HepG2 (cell line): ENCODE data around the gene BACH2. TPM values are rescaled to one million over a fixed set of nuclear protein-coding genes. Genes with fewer than 3 reads are reported as not detected.

Experiments
- ATF3 ChIP-seq: sonication (generic); formaldehyde crosslinking; IDR thresholded peaks from 2 replicates; pipeline ENCODE4 v1.4.0; 2020; ENCODE audit warnings: missing genetic modification reagents
- DNMT1 ChIP-seq: sonication (generic); formaldehyde crosslinking; IDR thresholded peaks from 2 replicates; pipeline ENCODE4 v1.5.1; 2020; ENCODE audit warnings: mild to moderate bottlenecking, missing genetic modification reagents
- E2F5 ChIP-seq: sonication (generic); formaldehyde crosslinking; conservative IDR thresholded peaks from 2 replicates; pipeline ENCODE4 v1.4.0; 2020; ENCODE audit warnings: missing genetic modification reagents
- MLXIP ChIP-seq: sonication (generic); formaldehyde crosslinking; IDR thresholded peaks from 2 replicates; pipeline ENCODE4 v1.9.0; 2021; ENCODE audit warnings: missing genetic modification reagents, borderline replicate concordance
- MZF1 ChIP-seq: sonication (generic); formaldehyde crosslinking; IDR thresholded peaks from 2 replicates; pipeline ENCODE4 v1.8.1; 2023; ENCODE audit warnings: mild to moderate bottlenecking, missing genetic modification reagents, borderline replicate concordance
- NAIF1 ChIP-seq: sonication (generic); formaldehyde crosslinking; IDR thresholded peaks from 2 replicates; pipeline ENCODE4 v1.5.0; 2020; ENCODE audit warnings: mild to moderate bottlenecking, missing genetic modification reagents, borderline replicate concordance
- PLRG1 ChIP-seq: fragments of 450-650 bp; conservative IDR thresholded peaks from 2 replicates; pipeline ENCODE4 v1.6.1; 2016
- SETDB1 ChIP-seq: sonication (generic); formaldehyde crosslinking; IDR thresholded peaks from 2 replicates; pipeline ENCODE4 v1.5.1; 2020; ENCODE audit warnings: missing genetic modification reagents, mild to moderate bottlenecking, borderline replicate concordance
- SNAPC4 ChIP-seq: sonication (generic); formaldehyde crosslinking; IDR thresholded peaks from 2 replicates; pipeline ENCODE4 v1.4.0; 2020; ENCODE audit warnings: mild to moderate bottlenecking, missing genetic modification reagents
- TEAD2 ChIP-seq: sonication (generic); formaldehyde crosslinking; IDR thresholded peaks from 2 replicates; pipeline ENCODE4 v1.9.0; 2021; ENCODE audit warnings: missing genetic modification reagents
- ZNF703 ChIP-seq: sonication (generic); formaldehyde crosslinking; IDR thresholded peaks from 2 replicates; pipeline ENCODE4 v1.5.1; 2020; ENCODE audit warnings: missing genetic modification reagents, mild to moderate bottlenecking, moderate library complexity, borderline replicate concordance
- polyA plus RNA-seq, 8 experiments: library from polyadenylated mRNA; depleted of rRNA in 3 of 8; stranded (reverse) in 7 of 8; unstranded in 1 of 8; fragments of >200 nt; fragmentation: Illumina TruSeq in 4 of 8; extraction: Trizol in 4 of 8; gene quantifications; 2 replicates each; pipeline versions ENCODE4 v1.2.1 to v1.2.3, GENCODE V29; 2011 to 2016; ENCODE audit warnings: low read depth in 4 of 8, missing spikeins in 1 of 8, mixed read lengths in 1 of 8; ENCODE audit not compliant: insufficient read depth in 1 of 8
- total RNA-seq, 5 experiments: library from RNA; depleted of rRNA; stranded (reverse); fragments of >200 nt; fragmentation: Illumina TruSeq; extraction: Trizol; gene quantifications; 2 replicates each; pipeline ENCODE4 v1.2.3, GENCODE V29; 2016; ENCODE audit warnings: low read depth in 1 of 5

The BACH2 gene
- total and polyA plus RNA-seq, 2 of the 13 experiments (the other 11 are each of a cell fraction or from before 2014, with no cell fraction given): 0.01 TPM; not detected in 1

GRCh38 chr6:90158936-90159335, 137.7 kb downstream of the BACH2 start (continued):
- TF ChIP-seq E2F5 (CRISPR knock-in tag): no peak
- TF ChIP-seq PLRG1: no peak
- TF ChIP-seq ZNF703 (CRISPR knock-in tag): no peak
- no peak for TF ChIP-seq TEAD2 (CRISPR knock-in tag)
- no peak for TF ChIP-seq SETDB1 (CRISPR knock-in tag)
- TF ChIP-seq SNAPC4 (CRISPR knock-in tag): no peak
- TF ChIP-seq MLXIP (CRISPR knock-in tag): no peak
- TF ChIP-seq NAIF1 (CRISPR knock-in tag): no peak
- no peak for TF ChIP-seq MZF1 (CRISPR knock-in tag)
- TF ChIP-seq DNMT1 (CRISPR knock-in tag): no peak
- TF ChIP-seq ATF3 (CRISPR knock-in tag): no peak
